22Rv1 (cell line): ENCODE results near the gene B4GALT7.

Experiments used
- CTCF ChIP-seq: fragments of 450-650 bp; IDR thresholded peaks from 2 replicates; pipeline ENCODE4 v1.5.1; 2017; ENCODE audit warnings: mild to moderate bottlenecking
- ZFX ChIP-seq: fragments of 450-650 bp; IDR thresholded peaks from 2 replicates; pipeline ENCODE4 v1.6.1; 2017; ENCODE audit warnings: antibody characterized with exemption, borderline replicate concordance

- TF ChIP-seq CTCF (no peak), ZFX (no peak)
These were observed 4.2 kb downstream of the B4GALT7 start for GRCh38 chr5:177604116-177604521.
